ENCODE results near the gene BCL2L15.

- TF ChIP-seq, protein P1, sequence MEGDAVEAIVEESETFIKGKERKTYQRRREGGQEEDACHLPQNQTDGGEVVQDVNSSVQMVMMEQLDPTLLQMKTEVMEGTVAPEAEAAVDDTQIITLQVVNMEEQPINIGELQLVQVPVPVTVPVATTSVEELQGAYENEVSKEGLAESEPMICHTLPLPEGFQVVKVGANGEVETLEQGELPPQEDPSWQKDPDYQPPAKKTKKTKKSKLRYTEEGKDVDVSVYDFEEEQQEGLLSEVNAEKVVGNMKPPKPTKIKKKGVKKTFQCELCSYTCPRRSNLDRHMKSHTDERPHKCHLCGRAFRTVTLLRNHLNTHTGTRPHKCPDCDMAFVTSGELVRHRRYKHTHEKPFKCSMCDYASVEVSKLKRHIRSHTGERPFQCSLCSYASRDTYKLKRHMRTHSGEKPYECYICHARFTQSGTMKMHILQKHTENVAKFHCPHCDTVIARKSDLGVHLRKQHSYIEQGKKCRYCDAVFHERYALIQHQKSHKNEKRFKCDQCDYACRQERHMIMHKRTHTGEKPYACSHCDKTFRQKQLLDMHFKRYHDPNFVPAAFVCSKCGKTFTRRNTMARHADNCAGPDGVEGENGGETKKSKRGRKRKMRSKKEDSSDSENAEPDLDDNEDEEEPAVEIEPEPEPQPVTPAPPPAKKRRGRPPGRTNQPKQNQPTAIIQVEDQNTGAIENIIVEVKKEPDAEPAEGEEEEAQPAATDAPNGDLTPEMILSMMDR (IDR thresholded peaks at IDR 0.05; ENCODE audit: insufficient read depth, low read depth, low read length), result no peak
- no peak for TF ChIP-seq EZH2 (IDR thresholded peaks at IDR 0.05; ENCODE audit: insufficient read depth, low read length)
These were observed 40.9 kb downstream of the BCL2L15 start for GRCh38 chr1:113846391-113847035.
